Stimulated activated CD4-positive, alpha-beta T cell treated with anti-CD3 and anti-CD28 coated beads, Interleukin-2, amount 100 ng/mL, for 4 hours (primary cell): Measurements from ENCODE around the gene KIF5C.

Source experiments
- DNase-seq: peaks from one replicate; pipeline ENCODE4 v3.0.0-alpha.2; 2020; ENCODE audit warnings: low read depth

The KIF5C gene

GRCh38 chr2:148887350-148888002 lies 12.4 kb downstream of the KIF5C start:
- DNase-seq: no peak

DNA sequence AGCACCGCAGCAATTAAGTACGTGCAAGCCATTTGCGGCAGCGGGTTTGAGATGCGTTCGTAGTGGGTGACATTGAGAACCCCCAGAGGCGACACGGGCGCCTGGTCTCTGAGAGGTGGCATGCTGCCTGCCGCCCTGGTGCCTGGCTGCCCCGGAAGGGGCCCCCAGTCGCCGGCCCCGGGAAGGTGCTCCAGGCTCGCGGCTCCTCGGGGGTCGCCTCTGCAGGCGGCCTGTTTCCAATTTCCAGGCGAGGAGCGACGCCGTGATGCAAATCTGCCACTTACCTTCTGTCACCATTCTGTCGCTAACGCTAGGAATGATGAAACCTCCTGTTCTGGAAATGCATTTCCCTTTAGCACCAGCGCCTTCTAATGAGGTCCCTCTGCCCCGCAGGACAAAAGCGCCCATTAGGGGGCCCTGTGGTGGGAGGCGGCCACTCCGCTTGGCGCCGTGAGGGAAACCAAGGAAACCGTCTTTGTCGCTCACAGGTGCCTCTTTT lies 13.0 kb downstream of the KIF5C start:
- no peak for DNase-seq

GRCh38 chr2:148888986-148889385 lies 14.0 kb downstream of the KIF5C start:
- DNase-seq: no peak

DNA sequence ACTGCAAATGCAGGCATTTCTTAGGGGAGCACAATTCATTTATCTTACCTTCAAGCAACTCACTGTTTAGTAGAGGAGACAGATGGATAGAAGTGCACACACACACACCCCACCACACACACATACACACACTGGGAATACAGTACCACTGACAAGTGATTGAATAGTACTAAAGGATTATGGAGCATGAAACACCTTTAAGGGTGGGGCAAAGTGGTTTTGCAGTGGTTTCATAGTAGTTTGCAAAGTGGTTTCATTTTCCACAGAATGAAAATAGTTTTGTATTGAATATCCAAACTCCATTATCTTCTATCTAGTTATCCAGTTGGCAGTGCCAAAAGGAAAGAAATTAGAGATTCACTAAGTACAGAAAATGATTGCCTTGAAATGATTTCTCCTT lies 18.9 kb downstream of the KIF5C start:
- no peak for DNase-seq

- DNase-seq: no peak
Observed at GRCh38 chr2:148896136-148896535, 21.1 kb downstream of the KIF5C start.

DNA sequence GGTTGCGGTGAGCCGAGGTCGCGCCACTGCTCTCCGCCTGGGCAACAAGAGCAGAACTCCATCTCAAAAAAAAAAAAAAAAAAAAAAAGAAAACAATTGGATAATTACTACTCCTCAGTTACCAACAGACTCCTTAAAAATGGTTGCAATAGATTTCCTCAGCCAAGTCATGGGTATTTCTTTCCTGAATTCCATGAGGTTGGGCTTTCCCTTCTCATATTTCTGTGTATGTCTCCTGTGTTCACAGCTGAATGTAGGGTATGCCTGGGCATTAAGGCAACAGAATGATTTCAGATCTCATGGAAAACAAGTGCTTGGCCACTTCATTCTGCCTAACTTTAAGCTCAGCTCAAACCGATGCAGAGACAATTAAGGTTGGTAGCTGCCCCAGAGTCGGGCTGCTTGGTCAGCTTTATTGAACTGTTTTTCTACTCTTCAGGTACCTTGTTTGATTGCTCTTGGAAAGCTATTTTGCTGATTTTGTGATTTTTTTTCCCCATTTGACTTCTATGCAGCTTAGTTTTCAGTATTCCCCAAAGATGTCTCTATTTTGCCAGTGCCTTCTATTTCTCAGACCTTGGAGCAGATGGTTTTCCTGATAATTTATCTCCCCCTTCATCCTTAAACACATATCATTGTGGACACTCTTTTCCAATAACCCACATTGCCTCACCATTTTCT lies 24.8 kb downstream of the KIF5C start:
- no peak for DNase-seq

GRCh38 chr2:148900350-148900837 lies 25.4 kb downstream of the KIF5C start:
- no peak for DNase-seq

GRCh38 chr2:148901142-148901541 lies 26.1 kb downstream of the KIF5C start:
- no peak for DNase-seq

- DNase-seq: no peak
Observed at GRCh38 chr2:148902798-148903197, 27.8 kb downstream of the KIF5C start.

GRCh38 chr2:148903294-148903693 lies 28.3 kb downstream of the KIF5C start:
- no peak for DNase-seq

- no peak for DNase-seq
Observed at GRCh38 chr2:148903979-148904378, 29.0 kb downstream of the KIF5C start.

DNA sequence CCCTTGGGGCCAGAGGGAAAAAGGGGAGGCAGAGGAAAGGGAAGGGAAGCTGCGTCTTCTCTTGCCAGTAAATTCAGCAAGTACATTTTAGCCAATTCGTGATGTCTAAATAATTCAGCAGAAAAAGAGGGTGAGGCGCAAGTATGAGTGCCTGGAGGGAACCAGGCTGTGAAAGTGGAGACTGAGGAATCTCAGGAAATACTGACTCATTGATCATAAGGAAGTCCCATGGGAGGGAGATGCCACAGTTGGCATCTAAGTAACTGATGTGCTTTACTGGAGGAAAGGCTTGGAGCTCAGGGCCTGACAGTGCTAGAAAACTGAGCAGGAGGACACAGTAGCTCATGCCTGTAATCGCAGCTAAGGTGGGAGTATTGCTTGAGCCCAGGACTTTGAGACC lies 31.1 kb downstream of the KIF5C start:
- no peak for DNase-seq

DNA sequence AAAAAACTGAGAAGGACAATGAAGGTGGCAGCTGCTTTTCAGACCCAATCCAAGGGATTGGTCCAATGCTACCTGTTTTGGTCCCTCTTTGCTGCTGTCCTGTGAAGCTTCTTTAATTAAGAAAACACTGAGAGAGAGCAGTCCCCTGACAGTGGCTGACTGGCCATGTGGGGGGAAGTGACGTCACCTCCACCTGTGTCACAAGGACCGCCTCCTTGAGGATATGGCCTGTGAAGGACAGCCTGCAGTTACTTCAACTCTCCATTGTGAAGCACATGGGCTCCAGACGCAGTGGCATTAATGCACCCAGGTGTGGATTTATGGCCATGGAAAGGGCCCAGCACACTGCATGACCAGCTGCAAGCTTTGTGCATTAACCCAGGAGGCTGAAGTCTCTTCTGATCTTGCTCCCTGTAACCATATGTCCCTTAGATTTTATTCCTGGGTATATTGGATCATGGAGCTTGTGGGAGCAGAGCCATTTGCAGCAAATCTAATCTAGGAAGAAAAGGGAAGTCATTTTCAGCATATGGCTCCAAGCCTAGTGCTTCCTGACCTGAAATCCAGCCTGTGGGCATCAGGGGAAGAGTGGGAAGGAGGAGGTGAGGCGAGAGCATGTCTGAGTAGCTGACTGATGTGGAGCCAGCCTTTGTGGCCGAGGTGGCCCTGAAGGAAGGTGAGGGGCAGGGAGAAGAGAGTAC lies 32.2 kb downstream of the KIF5C start:
- no peak for DNase-seq

DNA sequence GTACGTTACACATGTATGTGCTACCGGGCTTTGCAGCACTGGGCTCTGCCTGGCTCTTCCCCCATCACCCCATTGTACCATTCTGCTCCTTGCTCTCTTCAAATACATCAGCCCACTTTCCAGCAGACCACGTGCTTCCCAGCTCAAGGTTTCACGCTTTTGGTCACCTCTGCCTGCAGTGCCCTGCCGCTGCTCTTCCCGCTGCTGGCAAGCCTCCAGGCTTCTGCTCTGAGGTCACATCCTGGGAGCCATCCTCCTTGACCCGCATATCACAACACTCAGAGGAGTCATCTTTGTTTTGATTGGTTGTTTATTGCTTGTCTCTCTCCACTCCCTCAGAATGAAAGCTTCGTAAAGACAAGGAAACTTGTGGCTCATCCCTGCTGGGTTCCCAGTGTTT lies 34.1 kb downstream of the KIF5C start:
- no peak for DNase-seq

DNA sequence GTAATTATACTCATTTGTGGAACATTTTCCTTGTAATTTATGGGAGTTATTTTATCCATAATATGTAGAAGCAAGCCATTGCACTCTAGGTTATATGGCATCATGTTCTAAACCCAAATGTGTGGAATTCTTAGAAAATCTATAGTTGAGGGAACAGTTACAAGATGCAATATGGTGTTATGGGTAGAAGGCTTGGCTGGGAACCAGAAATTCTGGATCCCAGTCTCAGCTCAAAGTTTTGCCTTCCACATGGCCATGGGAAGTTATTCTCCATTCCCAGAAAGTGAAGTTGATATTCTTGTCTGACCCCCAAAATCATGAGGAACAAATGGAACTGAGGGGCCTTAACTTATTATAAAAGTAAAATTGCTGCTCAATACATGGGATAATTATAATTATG lies 38.0 kb downstream of the KIF5C start:
- DNase-seq: no peak

GRCh38 chr2:148913492-148913891 lies 38.5 kb downstream of the KIF5C start:
- DNase-seq: no peak

GRCh38 chr2:148914463-148914862 lies 39.4 kb downstream of the KIF5C start:
- DNase-seq: no peak

DNA sequence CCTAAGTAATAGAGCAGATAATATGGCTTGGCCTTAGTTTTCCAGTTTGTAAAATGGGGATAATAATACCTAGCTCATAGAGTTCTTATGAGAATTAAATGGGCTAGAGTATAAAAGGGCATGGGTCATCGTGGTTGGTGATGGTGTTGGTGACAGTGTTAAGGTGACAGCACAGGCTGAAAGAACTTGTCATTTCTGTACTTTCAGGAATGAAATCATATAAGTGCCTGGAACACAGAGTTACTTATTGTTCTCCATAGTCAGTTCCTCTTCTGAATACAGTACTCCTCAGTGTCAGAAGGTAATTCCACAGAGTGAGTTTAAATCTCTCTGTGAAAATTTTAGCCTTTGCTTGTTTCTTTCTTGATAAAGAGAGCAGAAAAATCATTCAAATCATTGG lies 42.4 kb downstream of the KIF5C start:
- no peak for DNase-seq

- DNase-seq: no peak
Observed at GRCh38 chr2:148918554-148918953, 43.5 kb downstream of the KIF5C start.

- no peak for DNase-seq
Observed at GRCh38 chr2:148920559-148920958, 45.5 kb downstream of the KIF5C start.

DNA sequence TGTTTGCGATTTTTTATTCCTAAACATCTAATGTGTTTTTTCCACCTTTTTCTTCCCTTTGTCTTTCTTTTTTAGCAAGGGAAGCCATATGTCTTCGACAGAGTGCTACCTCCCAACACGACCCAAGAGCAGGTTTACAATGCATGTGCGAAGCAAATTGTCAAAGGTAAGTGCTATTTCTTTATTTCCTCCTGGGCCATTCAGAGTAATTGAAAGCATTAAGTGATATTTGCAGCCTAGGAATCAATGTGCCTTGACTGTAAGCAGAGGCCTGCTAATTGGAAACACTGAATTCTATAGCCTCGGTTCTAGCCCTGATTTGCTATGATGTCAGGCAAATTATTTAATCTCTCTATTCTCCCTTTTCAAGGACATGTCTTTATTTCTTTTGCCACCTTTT lies 47.0 kb downstream of the KIF5C start:
- DNase-seq: no peak

GRCh38 chr2:148922776-148923475 lies 47.9 kb downstream of the KIF5C start:
- no peak for DNase-seq
